HEK293T (cell line): ENCODE data around the gene TBX3.

ENCODE experiments used
- ARNT ChIP-seq: fragments of 450-650 bp; IDR thresholded peaks from 2 replicates; pipeline ENCODE4 v1.6.1; 2017; ENCODE audit warnings: mild to moderate bottlenecking
- BHLHE40 ChIP-seq: fragments of 450-650 bp; IDR thresholded peaks from 2 replicates; pipeline ENCODE4 v1.6.1; 2016; ENCODE audit warnings: mild to moderate bottlenecking, moderate library complexity, borderline replicate concordance
- FOXK2 ChIP-seq: fragments of 450-650 bp; IDR thresholded peaks from 2 replicates; pipeline ENCODE4 v1.6.1; 2016; ENCODE audit warnings: mild to moderate bottlenecking
- FOXM1 ChIP-seq: fragments of 450-650 bp; IDR thresholded peaks from 2 replicates; pipeline ENCODE4 v1.6.1; 2017; ENCODE audit warnings: mild to moderate bottlenecking, borderline replicate concordance
- SP1 ChIP-seq: fragments of 450-650 bp; IDR thresholded peaks from 2 replicates; pipeline ENCODE4 v1.6.1; 2017
- SUZ12 ChIP-seq: fragments of 450-650 bp; IDR thresholded peaks from 2 replicates; pipeline ENCODE4 v1.6.1; 2016; ENCODE audit warnings: mild to moderate bottlenecking
- TARDBP ChIP-seq: fragments of 450-650 bp; IDR thresholded peaks from 2 replicates; pipeline ENCODE4 v1.6.1; 2016
- ZNF384 ChIP-seq: fragments of 450-650 bp; IDR thresholded peaks from 2 replicates; pipeline ENCODE4 v1.6.1; 2016

- TF ChIP-seq FOXK2 (no peak), SUZ12 (no peak), SP1 (no peak), TARDBP (no peak), FOXM1 (no peak), ARNT (no peak), BHLHE40 (no peak), ZNF384 (no peak)
Observed at GRCh38 chr12:114688256-114688845, 4.4 kb upstream of the TBX3 start.
